Heart right ventricle (tissue), 16 donors: ENCODE results near the gene TM2D3. TPM values are rescaled to one million over a fixed set of nuclear protein-coding genes. Genes with fewer than 3 reads are reported as not detected.

Experiments
- ATAC-seq, 8 donors: fragments of 200-7000 bp; cut with Tn5 transposase; one replicate each; pipeline ENCODE4 v1.9.1; 2020; ENCODE audit warnings: mild to moderate bottlenecking in 8 of 8, moderate library complexity in 8 of 8, moderate number of reproducible peaks in 1 of 8
- DNase-seq, 2 donors: peaks; one replicate each; pipeline ENCODE4 v3.0.0-alpha.2; 2020
- H3K27ac ChIP-seq, 10 donors: fragments of 200-600 bp; sonication (generic) in 2 of 10; one replicate each; pipeline versions ENCODE4 v1.5.0 to v1.8.0; 2020 to 2022; ENCODE audit warnings: mild to moderate bottlenecking in 3 of 10
- H3K27me3 ChIP-seq, 7 donors: fragments of 200-600 bp; one replicate each; pipeline ENCODE4 v1.8.0; 2021 to 2022; ENCODE audit warnings: mild to moderate bottlenecking in 2 of 7
- H3K36me3 ChIP-seq, 9 donors: fragments of 200-600 bp; sonication (generic) in 1 of 9; one replicate each; pipeline versions ENCODE4 v1.5.0 to v1.8.0; 2020 to 2022; ENCODE audit warnings: mild to moderate bottlenecking in 2 of 9
- H3K4me1 ChIP-seq, 9 donors: fragments of 200-600 bp; sonication (generic) in 1 of 9; one replicate each; pipeline versions ENCODE4 v1.5.0 to v1.8.0; 2020 to 2022; ENCODE audit warnings: mild to moderate bottlenecking in 4 of 9
- H3K4me3 ChIP-seq, 10 donors: fragments of 200-600 bp; sonication (generic) in 2 of 10; one replicate each; pipeline versions ENCODE4 v1.5.0 to v1.8.0; 2020 to 2022; ENCODE audit warnings: mild to moderate bottlenecking in 7 of 10, moderate library complexity in 2 of 10
- H3K9me3 ChIP-seq, 11 donors: fragments of 200-600 bp in 10 of 11; sonication (generic) in 2 of 11; one replicate each; pipeline versions ENCODE4 v1.5.0 to v1.8.0; 2013 to 2022; ENCODE audit warnings: mild to moderate bottlenecking in 2 of 11, control low read depth in 1 of 11, moderate library complexity in 1 of 11
- CTCF ChIP-seq, 9 donors: fragments of 200-600 bp; sonication (generic) in 2 of 9; IDR thresholded peaks; one replicate each; pipeline versions ENCODE4 v1.5.0 to v1.8.0; 2021 to 2022; ENCODE audit warnings: antibody characterized with exemption in 9 of 9, mild to moderate bottlenecking in 5 of 9, moderate library complexity in 1 of 9
- WGBS, 2 donors: extraction: QIAGEN DNeasy Blood & Tissue Kit; methylation state at CpG; one replicate each; pipeline ENCODE4 v1.1.7; 2013; ENCODE audit warnings: inconsistent platforms in 1 of 2; 5-methylcytosine and 5-hydroxymethylcytosine counted together
- intact Hi-C, 10 donors: fragments of 100-400 bp; cut with DNase I; formaldehyde crosslinking; loops; one replicate each; pipeline versions ENCODE4 v1.11.1 to v1.14.2; 2022
- polyA plus RNA-seq, 2 donors: library from polyadenylated mRNA; stranded (reverse); fragments of 200-250 nt; gene quantifications; one replicate each; pipeline ENCODE4 v1.2.3, GENCODE V29; 2013
- total RNA-seq, 10 donors: library from RNA; stranded (reverse); fragmentation: NEBNext Ultra II Directional in 3 of 10; extraction: Animal tissue kit (Norgen Biotek cat#: 25700) in 3 of 10; gene quantifications; one replicate each; pipeline versions ENCODE4 v1.2.1 to v1.2.4, GENCODE V29; 2021 to 2023
- donor health status: Arrhythmogenic right ventricular cardiomyopathy.
- donor health status: ischemic (EF 13 %, LVEDD 7.1; RV severe dilation, severe dysfunction).
- donor health status: healthy with polysubstance abuse.
- donor health status: DM: no; HTN: yes; CAD: no.
- donor health status: DM: no; HTN: no; CAD: no.
- donor health status: ischemic (EF 25% LVEDD 6.9; RV normal size, moderate dysfunction).
- donor health status: ischemic (EF 25% LVEDD 5.7; RV mildly dilated, moderate dysfunction).
- donor health status: healthy.
- donor health status: DM: yes; HTN: yes; CAD: no.
- donor health status: Ischemic cardiomyopathy.
- donor health status: ischemic (EF 35%, LVEDD 5.7; RV mildly dilated, moderate dysfunction).
- donor health status: nonischemic (EF 11% LVEDD 7.7; RV severe dilation, severe dysfunction).
- donor health status: DM: yes; HTN: yes; CAD: no.
- donor health status: PGD.
- donor health status: ischemic (EF 29% LVEDD 5.4; RV normal size, mild dysfunction).
- donor health status: nonischemic (EF 23%, LVEDD 6.1; RV moderate dilation, normal function).

TM2D3 gene
- total and polyA plus RNA-seq, 12 donors: 38.2 to 61.6 (median 52.2) TPM

- Histone ChIP-seq H3K4me3 (no peak overlapping the region), H3K4me1 (peaks cover 0 to 7% (median 0%) of the 10 kb centered on the region in 9 donors), H3K27ac (peak overlapping the region in 2 of 10 donors; percentile 29 to 37), H3K27me3 (no peaks in the 10 kb centered on the region), H3K9me3 (no peaks in the 10 kb centered on the region), H3K36me3 (peaks cover 0 to 98% (median 15%) of the 10 kb centered on the region in 9 donors)
- intact Hi-C loops: no loop called here
- no peak for DNase-seq
- ATAC-seq: no peak
- no peak for TF ChIP-seq CTCF (IDR thresholded peaks at IDR 0.05)
- WGBS, 2 donors: 84 to 87% methylated on average over 3 of the region's 3 CpGs
Observed at GRCh38 chr15:101684877-101685276, 32.7 kb upstream of the TM2D3 start.

- WGBS, 2 donors: 38 to 55% methylated on average over 1 of the region's 1 CpG
- no peaks in the 10 kb centered on the region for H3K9me3 ChIP-seq
- H3K27ac ChIP-seq: peak overlapping the region in 4 of 10 donors; percentile 29 to 41 (median 38)
- DNase-seq: peak in 1 of 2 donors; percentile 43
- no peaks in the 10 kb centered on the region for H3K27me3 ChIP-seq
- peaks cover 0 to 7% (median 0%) of the 10 kb centered on the region in 9 donors for H3K4me1 ChIP-seq
- no peak overlapping the region for H3K4me3 ChIP-seq
- intact Hi-C loops: no loop called here
- peaks cover 0 to 98% (median 15%) of the 10 kb centered on the region in 9 donors for H3K36me3 ChIP-seq
- TF ChIP-seq CTCF (IDR thresholded peaks at IDR 0.05): no peak
- peak; percentile 67 to 97 (median 90) for ATAC-seq
Observed at GRCh38 chr15:101684384-101684783, 32.2 kb upstream of the TM2D3 start.

- intact Hi-C loops: no loop called here
- H3K36me3 ChIP-seq: peaks cover 0 to 86% (median 19%) of the 10 kb centered on the region in 9 donors
Observed at GRCh38 chr15:101679806-101680205, 27.6 kb upstream of the TM2D3 start.

GRCh38 chr15:101676921-101677329 lies 24.7 kb upstream of the TM2D3 start:
- Histone ChIP-seq H3K4me3 (no peak overlapping the region), H3K27ac (no peak overlapping the region), H3K27me3 (no peaks in the 10 kb centered on the region), H3K9me3 (no peaks in the 10 kb centered on the region), H3K4me1 (peaks cover 0 to 7% (median 0%) of the 10 kb centered on the region in 9 donors), H3K36me3 (peaks cover 0 to 87% (median 18%) of the 10 kb centered on the region in 9 donors)
- WGBS, 2 donors: 80 to 85% methylated on average over 4 of the region's 4 CpGs
- DNase-seq: no peak
- ATAC-seq: no peak
- TF ChIP-seq CTCF (IDR thresholded peaks at IDR 0.05): no peak
- intact Hi-C loops: no loop called here

More at GRCh38 chr15:101679806-101680205, 27.6 kb upstream of the TM2D3 start:
- no peak for TF ChIP-seq CTCF (IDR thresholded peaks at IDR 0.05)
- Histone ChIP-seq H3K27ac (no peak overlapping the region), H3K27me3 (no peaks in the 10 kb centered on the region), H3K9me3 (no peaks in the 10 kb centered on the region), H3K4me1 (peaks cover 0 to 7% (median 0%) of the 10 kb centered on the region in 9 donors), H3K4me3 (no peak overlapping the region)
- 59 to 65% methylated on average over 2 of the region's 2 CpGs for WGBS, 2 donors
- ATAC-seq: no peak
- no peak for DNase-seq
